ENCODE data around the gene ALG9. TPM values are rescaled to one million over a fixed set of nuclear protein-coding genes. Genes with fewer than 3 reads are reported as not detected.

ALG9 gene
- polyA plus RNA-seq, 2 of the 4 experiments (the other 2 are of a cell fraction): 15.3 to 33.3 TPM

- no peak for DNase-seq (ENCODE audit: low read depth in 1 of 2, low spot score in 1 of 2)
- Histone ChIP-seq H3K4me1 (no peaks in the 10 kb centered on the region), H3K4me2 (no peak overlapping the region), H3K4me3 (no peak overlapping the region), H3K9me3 (no peaks in the 10 kb centered on the region), H3K27ac (no peak overlapping the region)
- no peak for TF ChIP-seq RNF2 (IDR thresholded peaks at IDR 0.05; ENCODE audit: borderline replicate concordance, low read depth)
- no peak for TF ChIP-seq SREBF2 (IDR thresholded peaks at IDR 0.05)
- TF ChIP-seq E2F6 (IDR thresholded peaks at IDR 0.05; ENCODE audit: borderline replicate concordance, low read depth): no peak
- no peak for TF ChIP-seq ZC3H11A (IDR thresholded peaks at IDR 0.05)
- TF ChIP-seq RFX5 (IDR thresholded peaks at IDR 0.05): no peak
- no peak for TF ChIP-seq POLR2AphosphoS2 (conservative IDR thresholded peaks at IDR 0.05; ENCODE audit: low read length)
- TF ChIP-seq BHLHE40 (IDR thresholded peaks at IDR 0.05; ENCODE audit: low read depth, low read length): no peak
- no peak for TF ChIP-seq PHF8 (IDR thresholded peaks at IDR 0.05; ENCODE audit: borderline replicate concordance, low read depth)
- TF ChIP-seq ESRRA (IDR thresholded peaks at IDR 0.05; ENCODE audit: borderline replicate concordance, low read length): no peak
- no peak for TF ChIP-seq MAFK (IDR thresholded peaks at IDR 0.05; ENCODE audit: partially characterized antibody)
- no peak for TF ChIP-seq NPAS2 (CRISPR knock-in tag; IDR thresholded peaks at IDR 0.05; ENCODE audit: borderline replicate concordance)
- ChIA-PET POLR2A (no interaction called here), CTCF (interaction anchor here (1.2 to 1.6 kb wide), 4 partner anchors 10 to 259 kb away, joined by 4 to 5 read pairs (median 5); no protein-coding TSS in a partner anchor)
- no peak for FAIRE-seq
- 82% methylated on average over 1 of the region's 1 CpG for WGBS (ENCODE audit: missing lambda C conversion rate)
- no peak for ATAC-seq
Measured at GRCh38 chr11:111823131-111823530, 48.2 kb downstream of the ALG9 start.

- Histone ChIP-seq H3K4me2 (no peak overlapping the region), H3K4me1 (no peaks in the 10 kb centered on the region), H3K27ac (no peak overlapping the region), H3K9me3 (no peaks in the 10 kb centered on the region), H3K4me3 (no peak overlapping the region)
- 88% methylated on average over 3 of the region's 3 CpGs for WGBS (ENCODE audit: missing lambda C conversion rate)
- DNase-seq (ENCODE audit: low read depth in 1 of 2, low spot score in 1 of 2): no peak
- ATAC-seq: no peak
- TF ChIP-seq POLR2A (IDR thresholded peaks at IDR 0.05; ENCODE audit: low read length) (no peak), HDAC2 (IDR thresholded peaks at IDR 0.05) (no peak), BCL3 (IDR thresholded peaks at IDR 0.05) (no peak), MAZ (IDR thresholded peaks at IDR 0.05; ENCODE audit: borderline replicate concordance, low read depth, low read length) (no peak), EHMT2 (IDR thresholded peaks at IDR 0.05; ENCODE audit: low read depth) (no peak), RFX5 (IDR thresholded peaks at IDR 0.05) (no peak), CEBPB (IDR thresholded peaks at IDR 0.05) (no peak), MYC (IDR thresholded peaks at IDR 0.05; ENCODE audit: borderline replicate concordance, low read length) (no peak), RNF2 (IDR thresholded peaks at IDR 0.05; ENCODE audit: borderline replicate concordance, low read depth) (no peak), EHF (CRISPR knock-in tag; IDR thresholded peaks at IDR 0.05) (no peak), TP53 (CRISPR knock-in tag; IDR thresholded peaks at IDR 0.05) (no peak)
- FAIRE-seq: no peak
- ChIA-PET POLR2A (no interaction called here), CTCF (interaction anchor here (1.2 kb wide), 1 partner anchor 22 kb away, joined by 5 read pairs; no protein-coding TSS in a partner anchor)
Measured at GRCh38 chr11:111819829-111820237, 51.5 kb downstream of the ALG9 start.

GRCh38 chr11:111819161-111819828 lies 52.1 kb downstream of the ALG9 start:
- no peak overlapping the region for H3K27ac ChIP-seq
- H3K4me3 ChIP-seq: no peak overlapping the region
- CTCF ChIA-PET: interaction anchor here (1.0 to 1.2 kb wide), 2 partner anchors 22 to 132 kb away, joined by 3 to 5 read pairs; no protein-coding TSS in a partner anchor
- POLR2A ChIA-PET: no interaction called here
- H3K4me1 ChIP-seq: no peaks in the 10 kb centered on the region
- WGBS (ENCODE audit: missing lambda C conversion rate): 100% methylated on average over 1 of the region's 1 CpG
- TF ChIP-seq CHD4 (IDR thresholded peaks at IDR 0.05; ENCODE audit: borderline replicate concordance) (no peak), CBX2 (IDR thresholded peaks at IDR 0.05; ENCODE audit: borderline replicate concordance, low read depth) (no peak), REST (IDR thresholded peaks at IDR 0.05) (no peak), BHLHE40 (IDR thresholded peaks at IDR 0.05; ENCODE audit: low read depth, low read length) (no peak), POLR2A (IDR thresholded peaks at IDR 0.05; ENCODE audit: low read length) (no peak), MAFK (IDR thresholded peaks at IDR 0.05; ENCODE audit: partially characterized antibody) (no peak), FOSL2 (IDR thresholded peaks at IDR 0.05) (no peak), FOSL2 (CRISPR knock-in tag; IDR thresholded peaks at IDR 0.05) (no peak), HOXB5 (CRISPR knock-in tag; IDR thresholded peaks at IDR 0.05) (no peak), PBX3 (IDR thresholded peaks at IDR 0.05) (no peak)
- no peaks in the 10 kb centered on the region for H3K9me3 ChIP-seq
- DNase-seq (ENCODE audit: low read depth in 1 of 2, low spot score in 1 of 2): no peak
- no peak overlapping the region for H3K4me2 ChIP-seq
- no peak for ATAC-seq
- FAIRE-seq: no peak
